Measurements from ENCODE around the gene FGD2.
"Not testable (repeated sequence)": the region's sequence is repeated elsewhere in the genome, so short reads cannot be mapped to it uniquely, and the experiment has no call there.

FGD2 gene

DNA sequence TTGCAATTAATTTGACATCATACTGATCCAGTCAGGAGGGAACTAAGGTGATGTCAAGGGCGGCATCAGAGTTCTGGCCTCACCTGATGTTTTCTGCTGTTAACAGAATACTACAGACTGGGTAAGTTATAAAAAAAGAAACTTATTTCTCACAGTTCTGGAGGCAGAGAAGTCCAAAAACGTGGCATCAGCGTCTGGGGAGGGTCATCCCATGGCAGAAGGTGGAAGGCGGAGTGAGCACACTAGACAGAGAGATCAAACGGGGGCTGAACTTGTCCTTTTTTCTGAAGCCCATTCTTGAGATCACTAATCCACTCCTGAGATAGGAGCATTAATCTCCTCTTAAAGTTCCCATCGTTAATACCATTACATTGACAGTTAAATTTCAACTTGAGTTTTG is 16.2 kb upstream of the FGD2 start:
- DNase-seq (ENCODE audit: low read depth in 1 of 2, low spot score in 1 of 2): no peak

DNA sequence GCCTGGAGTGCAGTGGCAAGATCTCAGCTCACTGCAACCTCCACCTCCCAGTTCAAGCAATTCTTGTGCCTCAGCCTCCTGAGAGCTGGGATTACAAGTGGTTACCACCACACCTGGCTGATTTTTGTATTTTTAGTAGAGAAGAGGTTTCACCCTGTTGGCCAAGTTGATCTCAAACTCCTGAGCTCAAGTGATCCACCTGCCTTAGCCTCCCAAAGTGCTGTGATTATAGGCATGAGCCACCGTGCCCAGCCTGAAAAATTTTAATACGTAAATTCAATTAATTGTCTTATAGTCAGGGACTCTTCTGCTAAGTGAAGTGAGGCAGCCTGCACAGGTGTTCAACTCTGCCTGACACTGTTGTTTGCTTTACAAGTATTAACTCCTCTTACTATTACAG is 15.1 kb upstream of the FGD2 start:
- not testable (repeated sequence) for DNase-seq (ENCODE audit: low read depth in 1 of 2, low spot score in 1 of 2)

DNA sequence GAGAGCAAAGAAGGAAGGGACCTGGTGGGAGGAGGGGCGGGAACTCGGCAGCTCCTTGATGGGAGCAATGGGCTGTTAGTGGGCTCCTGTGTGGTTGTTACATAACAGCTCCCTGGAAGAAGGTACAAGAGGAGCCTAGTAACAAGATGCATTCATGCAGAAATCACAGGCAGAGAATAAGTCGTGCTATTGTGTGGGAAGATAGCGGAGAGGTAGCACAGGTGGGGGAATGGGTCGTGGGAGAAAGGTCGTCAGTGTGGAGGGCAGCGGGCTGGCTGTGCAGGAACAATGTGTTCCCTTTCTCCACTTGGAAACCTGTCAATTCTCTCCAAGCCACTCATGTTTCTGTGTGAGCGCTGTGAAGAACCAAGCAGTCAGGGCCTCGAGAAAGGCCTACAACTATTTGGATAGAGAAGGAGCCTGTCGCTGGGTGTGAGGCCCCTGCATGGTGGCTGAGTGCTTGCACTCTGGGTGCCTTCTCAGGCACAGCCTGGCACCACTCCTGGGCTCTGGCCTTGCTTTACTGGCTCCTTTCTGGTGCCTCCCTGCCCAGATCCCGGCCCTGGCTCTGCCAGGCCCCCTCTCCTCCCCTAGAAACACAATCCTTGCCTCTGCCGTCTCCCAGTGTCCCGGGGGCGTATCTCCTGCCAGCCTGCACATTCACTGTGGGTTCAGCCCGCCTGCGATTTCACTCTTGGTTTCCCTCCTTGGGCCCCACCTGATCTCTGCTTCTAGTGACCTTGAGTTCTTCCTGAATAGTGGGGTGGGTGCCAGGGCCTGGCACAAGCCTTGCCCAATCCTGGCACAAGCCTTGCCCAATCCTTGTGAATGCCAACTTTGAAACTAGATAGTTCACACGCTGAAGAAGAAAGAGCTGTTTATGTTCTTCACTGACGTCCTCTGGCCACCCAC is 7.4 kb upstream of the FGD2 start:
- DNase-seq (ENCODE audit: low read depth in 1 of 2, low spot score in 1 of 2): no peak

DNA sequence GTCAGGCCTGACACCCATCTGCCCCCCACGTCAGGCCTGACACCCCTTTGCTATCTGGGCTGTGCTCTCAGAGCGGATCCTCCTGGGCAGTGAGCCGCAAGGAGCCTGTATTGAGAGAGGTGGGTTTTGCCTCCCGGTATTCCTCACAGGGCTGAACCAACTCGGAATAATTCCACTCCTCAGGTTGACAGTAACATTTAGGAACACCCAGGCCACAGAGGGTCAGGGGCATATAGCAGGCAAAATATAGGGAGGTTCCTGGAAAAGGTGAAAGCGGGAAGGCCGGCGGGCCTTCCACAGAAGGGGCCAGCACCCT is 6.8 kb upstream of the FGD2 start:
- DNase-seq (ENCODE audit: low read depth in 1 of 2, low spot score in 1 of 2): no peak

- DNase-seq (ENCODE audit: low read depth in 1 of 2, low spot score in 1 of 2): no peak
These were observed 6.2 kb upstream of the FGD2 start for GRCh38 chr6:36999061-36999750.

DNA sequence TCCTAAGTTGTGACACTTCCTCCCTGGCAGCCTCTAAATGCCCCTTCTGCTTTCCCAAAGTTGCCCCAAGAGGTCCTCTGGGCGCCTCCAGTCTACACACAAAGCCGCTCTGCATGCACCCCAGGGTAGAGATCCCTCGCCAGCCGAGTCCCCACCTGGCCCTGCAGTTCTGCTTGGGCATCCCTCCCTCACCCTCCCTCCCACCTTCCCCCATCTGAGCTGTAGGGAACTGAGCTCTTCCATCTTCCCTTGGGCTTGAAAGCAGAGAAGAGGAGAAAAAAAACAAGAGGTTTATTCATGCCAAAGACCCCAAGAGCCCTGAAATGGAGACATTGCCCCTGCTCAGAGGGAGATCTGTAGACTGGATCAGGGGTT is 5.7 kb upstream of the FGD2 start:
- no peak for DNase-seq (ENCODE audit: low read depth in 1 of 2, low spot score in 1 of 2)

GRCh38 chr6:37004044-37004980 is 1.1 kb upstream of the FGD2 start:
- DNase-seq (ENCODE audit: low read depth in 1 of 2, low spot score in 1 of 2): no peak

- no peak for DNase-seq (ENCODE audit: low read depth in 1 of 2, low spot score in 1 of 2)
These were observed 542 bp downstream of the FGD2 start for GRCh38 chr6:37005827-37006567.

GRCh38 chr6:37006793-37007339 is 1.4 kb downstream of the FGD2 start:
- DNase-seq (ENCODE audit: low read depth in 1 of 2, low spot score in 1 of 2): no peak

DNA sequence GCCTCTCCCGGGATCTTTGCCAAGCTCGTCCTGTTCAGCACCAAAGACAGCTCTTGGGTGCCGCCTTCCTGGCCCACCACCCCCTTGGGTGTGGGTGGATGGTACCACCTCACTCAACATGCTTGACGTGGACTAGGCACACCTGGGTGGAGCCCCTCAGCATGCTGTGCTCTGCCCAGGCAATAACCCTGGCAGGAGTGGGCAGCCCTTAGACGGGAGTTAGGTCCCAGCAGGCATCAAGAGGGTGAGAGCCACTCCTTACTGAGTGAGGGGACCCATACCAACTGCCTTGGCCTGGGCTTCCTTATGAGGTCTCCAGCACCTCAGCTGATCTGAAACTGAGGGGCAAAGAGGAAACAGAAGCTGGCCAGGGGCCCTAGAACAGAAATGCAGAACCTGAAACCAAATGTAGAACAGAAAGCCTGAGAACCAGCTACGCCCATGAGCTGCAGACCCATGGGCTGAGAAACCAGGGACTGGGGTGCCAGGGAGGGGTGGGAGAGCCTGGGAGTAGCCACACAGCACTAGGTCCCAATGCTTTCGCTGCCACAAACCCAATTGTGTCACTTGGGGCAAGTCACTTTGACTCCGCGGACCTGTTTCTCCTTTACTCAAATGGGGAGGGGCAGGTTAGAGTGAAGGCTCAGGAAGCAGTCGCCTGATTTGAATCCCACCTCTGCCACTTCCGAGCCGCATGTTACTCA is 2.0 kb downstream of the FGD2 start:
- DNase-seq (ENCODE audit: low read depth in 1 of 2, low spot score in 1 of 2): no peak

DNA sequence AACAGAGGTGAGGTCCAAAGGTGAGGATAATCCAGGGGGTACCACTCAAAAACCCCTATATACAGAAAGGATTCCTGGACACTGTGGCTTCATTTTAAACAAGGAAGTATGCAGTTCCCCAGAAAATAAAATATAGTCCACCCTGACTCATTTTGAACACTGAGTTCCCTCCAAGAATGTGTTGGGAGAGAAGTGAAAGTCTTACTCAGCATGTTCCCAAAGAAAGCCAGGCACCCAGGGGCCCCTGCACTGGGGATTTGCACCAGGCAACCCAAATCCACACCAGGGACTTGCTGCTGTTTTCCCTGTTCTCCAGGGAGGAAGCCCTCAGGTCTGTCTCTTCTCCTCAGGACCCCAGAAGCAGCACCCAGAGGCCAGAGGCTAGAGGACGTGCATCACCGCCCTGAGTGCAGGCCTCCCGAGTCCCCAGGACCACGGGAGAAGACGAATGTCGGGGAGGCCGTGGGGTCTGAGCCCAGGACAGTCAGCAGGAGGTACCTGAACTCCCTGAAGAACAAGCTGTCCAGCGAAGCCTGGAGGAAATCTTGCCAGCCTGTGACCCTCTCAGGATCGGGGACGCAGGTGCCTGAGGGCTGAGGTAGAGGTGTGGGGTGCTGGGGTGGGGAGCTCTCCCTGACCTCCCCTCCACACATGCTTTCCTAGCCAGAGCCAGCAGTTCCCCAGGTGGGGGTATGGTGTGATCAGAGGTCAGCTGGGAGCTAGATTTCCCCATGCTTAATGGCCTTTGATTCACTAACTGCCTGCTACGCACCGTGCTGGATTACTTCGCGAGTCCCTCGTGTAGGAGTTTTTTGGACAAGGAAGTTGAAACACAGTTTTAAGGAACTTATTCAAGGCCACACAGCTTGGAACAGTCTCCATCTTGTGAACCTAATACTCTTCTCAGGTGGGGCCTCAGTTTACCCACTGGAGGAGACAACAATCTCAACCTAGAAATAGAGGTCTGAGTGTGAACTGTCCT is 3.3 kb downstream of the FGD2 start:
- DNase-seq (ENCODE audit: low read depth in 1 of 2, low spot score in 1 of 2): no peak

- DNase-seq (ENCODE audit: low read depth in 1 of 2, low spot score in 1 of 2): no peak
These were observed 5.0 kb downstream of the FGD2 start for GRCh38 chr6:37010402-37010892.

DNA sequence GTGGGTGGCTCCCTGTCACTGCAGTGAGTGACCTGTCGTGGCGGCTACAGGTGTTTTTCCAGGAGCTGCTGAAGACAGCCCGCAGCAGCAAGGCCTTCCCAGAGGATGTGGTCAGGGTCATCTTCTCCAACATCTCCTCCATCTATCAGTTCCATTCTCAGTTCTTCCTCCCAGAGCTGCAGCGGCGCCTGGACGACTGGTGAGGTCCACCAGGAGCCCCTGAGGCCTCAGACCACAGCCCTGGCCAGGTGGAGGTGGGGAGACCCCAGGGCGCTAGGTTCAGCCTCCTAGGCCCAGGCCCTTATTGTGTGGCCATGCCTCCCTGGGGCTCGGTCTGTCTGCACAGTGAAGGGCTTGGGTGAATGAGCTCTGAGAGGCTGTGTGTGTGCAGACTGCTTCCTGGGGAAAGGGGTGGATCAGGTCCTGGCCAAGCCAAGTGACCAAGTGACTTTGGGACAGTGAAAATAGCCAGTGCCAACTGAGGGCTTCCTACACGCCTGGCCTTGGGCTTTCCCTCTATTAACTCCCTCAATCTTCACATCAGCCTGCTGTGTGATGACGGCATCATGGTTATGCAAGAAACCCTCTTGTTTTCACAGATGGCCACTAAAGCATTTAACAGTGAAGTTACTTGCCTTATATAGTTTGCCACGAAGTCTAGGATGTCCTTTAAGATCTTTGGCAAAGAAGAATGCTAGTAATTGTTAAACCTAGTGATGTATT is 6.4 kb downstream of the FGD2 start:
- DNase-seq (ENCODE audit: low read depth in 1 of 2, low spot score in 1 of 2): no peak

GRCh38 chr6:37013516-37014491 is 8.3 kb downstream of the FGD2 start:
- no peak for DNase-seq (ENCODE audit: low read depth in 1 of 2, low spot score in 1 of 2)

GRCh38 chr6:37014667-37015066 is 9.2 kb downstream of the FGD2 start:
- DNase-seq (ENCODE audit: low read depth in 1 of 2, low spot score in 1 of 2): no peak

- no peak for DNase-seq (ENCODE audit: low read depth in 1 of 2, low spot score in 1 of 2)
These were observed 10.1 kb downstream of the FGD2 start for GRCh38 chr6:37015532-37015931.

DNA sequence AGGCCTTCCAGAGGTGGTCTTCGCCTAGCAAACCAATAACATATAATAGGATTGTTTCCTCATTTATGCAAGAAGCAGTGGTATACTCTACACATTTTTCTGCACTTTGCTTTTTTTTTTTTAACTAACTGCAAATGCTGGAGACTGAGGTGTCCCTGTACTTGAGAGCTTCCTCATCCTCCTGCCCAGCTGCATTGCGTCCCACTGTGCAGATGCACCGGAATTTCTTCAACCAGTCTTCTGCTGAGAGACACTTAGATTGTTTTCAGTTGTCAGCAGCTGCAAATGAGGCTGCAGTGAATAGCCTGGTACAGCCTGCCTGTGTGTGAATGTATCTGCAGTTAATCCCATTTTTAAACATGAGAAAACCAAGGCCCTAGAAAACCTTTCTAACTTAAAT is 11.5 kb downstream of the FGD2 start:
- no peak for DNase-seq (ENCODE audit: low read depth in 1 of 2, low spot score in 1 of 2)

All from stimulated activated CD4-positive, alpha-beta T cell treated with anti-CD3 and anti-CD28 coated beads, Interleukin-15, amount 100 ng/mL, for 1 hour (primary cell).